Activated T-helper 17 cell treated with anti-CD3 and anti-CD28 coated beads, Interleukin-2, amount 50 U/mL, for 72 hours (primary cell): ENCODE measurements around the gene HNF1A. TPM values are rescaled to one million over a fixed set of nuclear protein-coding genes. Genes with fewer than 3 reads are reported as not detected.
"Not testable (repeated sequence)": the region's sequence is repeated elsewhere in the genome, so short reads cannot be mapped to it uniquely, and the experiment has no call there.

ENCODE experiments used
- ATAC-seq: fragments of 150-1000 bp; cut with Tn5 transposase; replicated peaks from 2 replicates; pipeline ENCODE4 v1.10.0; 2021; ENCODE audit warnings: mild to moderate bottlenecking, moderate library complexity
- H3K27ac Mint-ChIP-seq: one replicate; pipeline ENCODE4 v1.8.0; 2022; ENCODE audit warnings: mixed read lengths
- H3K27me3 Mint-ChIP-seq: one replicate; pipeline ENCODE4 v1.8.0; 2022; ENCODE audit warnings: mixed read lengths
- H3K36me3 Mint-ChIP-seq: one replicate; pipeline ENCODE4 v1.8.0; 2022; ENCODE audit warnings: low read depth, mild to moderate bottlenecking, mixed read lengths
- H3K4me1 Mint-ChIP-seq: one replicate; pipeline ENCODE4 v1.8.0; 2022; ENCODE audit warnings: mixed read lengths
- H3K4me3 Mint-ChIP-seq: one replicate; pipeline ENCODE4 v1.8.0; 2022; ENCODE audit warnings: mild to moderate bottlenecking, mixed read lengths
- H3K9me3 Mint-ChIP-seq: one replicate; pipeline ENCODE4 v1.8.0; 2022; ENCODE audit warnings: mixed read lengths
- total RNA-seq, 2 donors: library from RNA; stranded (reverse); gene quantifications; one replicate each; pipeline ENCODE4 v1.2.3, GENCODE V29; 2022

The HNF1A gene
- total RNA-seq, 2 donors from 2014 or later, result not detected

DNA sequence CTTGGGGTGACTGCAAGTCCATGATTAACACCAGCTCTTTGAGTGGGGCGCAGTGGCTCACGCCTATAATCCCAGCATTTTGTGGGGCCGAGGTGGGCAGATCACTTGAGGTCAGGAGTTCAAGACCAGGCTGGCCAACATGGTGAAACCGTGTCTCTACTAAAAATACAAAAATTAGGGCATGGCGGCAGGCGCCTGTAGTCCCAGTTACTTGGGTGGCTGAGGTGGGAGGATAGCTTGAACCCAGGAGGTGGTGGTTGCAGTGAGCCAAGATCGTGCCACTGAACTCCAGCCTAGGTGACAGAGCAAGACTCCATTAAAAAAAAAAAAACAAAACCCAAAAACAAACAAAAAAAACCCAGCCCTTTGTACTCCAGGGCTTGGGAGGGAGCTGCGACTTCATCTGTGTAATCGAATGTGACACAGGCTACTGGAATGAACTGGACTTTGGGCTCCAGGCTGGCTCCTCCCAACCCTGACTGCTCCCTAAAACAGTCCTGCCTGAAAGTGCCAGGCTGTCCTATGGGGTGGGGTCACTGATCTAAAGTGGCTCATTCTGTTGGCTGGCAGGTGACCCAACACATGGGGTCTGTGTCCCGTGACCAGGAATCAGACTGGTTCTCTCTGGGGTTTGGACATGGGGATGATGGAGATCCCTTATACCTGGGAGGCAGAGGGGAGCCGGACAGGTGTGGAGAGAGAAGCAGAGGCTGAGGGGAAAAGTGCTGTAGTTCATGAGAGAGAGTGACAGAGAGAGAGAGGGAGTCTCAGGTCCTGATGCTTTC lies 47.3 kb downstream of the HNF1A start:
- ATAC-seq, result no peak
- H3K27me3 Mint-ChIP-seq, result no peaks in the 10 kb centered on the region
- H3K9me3 Mint-ChIP-seq, result no peaks in the 10 kb centered on the region
- peaks cover 30% of the 10 kb centered on the region for H3K36me3 Mint-ChIP-seq
- H3K4me3 Mint-ChIP-seq, result no peak overlapping the region
- H3K27ac Mint-ChIP-seq, result no peak overlapping the region
- no peaks in the 10 kb centered on the region for H3K4me1 Mint-ChIP-seq

DNA sequence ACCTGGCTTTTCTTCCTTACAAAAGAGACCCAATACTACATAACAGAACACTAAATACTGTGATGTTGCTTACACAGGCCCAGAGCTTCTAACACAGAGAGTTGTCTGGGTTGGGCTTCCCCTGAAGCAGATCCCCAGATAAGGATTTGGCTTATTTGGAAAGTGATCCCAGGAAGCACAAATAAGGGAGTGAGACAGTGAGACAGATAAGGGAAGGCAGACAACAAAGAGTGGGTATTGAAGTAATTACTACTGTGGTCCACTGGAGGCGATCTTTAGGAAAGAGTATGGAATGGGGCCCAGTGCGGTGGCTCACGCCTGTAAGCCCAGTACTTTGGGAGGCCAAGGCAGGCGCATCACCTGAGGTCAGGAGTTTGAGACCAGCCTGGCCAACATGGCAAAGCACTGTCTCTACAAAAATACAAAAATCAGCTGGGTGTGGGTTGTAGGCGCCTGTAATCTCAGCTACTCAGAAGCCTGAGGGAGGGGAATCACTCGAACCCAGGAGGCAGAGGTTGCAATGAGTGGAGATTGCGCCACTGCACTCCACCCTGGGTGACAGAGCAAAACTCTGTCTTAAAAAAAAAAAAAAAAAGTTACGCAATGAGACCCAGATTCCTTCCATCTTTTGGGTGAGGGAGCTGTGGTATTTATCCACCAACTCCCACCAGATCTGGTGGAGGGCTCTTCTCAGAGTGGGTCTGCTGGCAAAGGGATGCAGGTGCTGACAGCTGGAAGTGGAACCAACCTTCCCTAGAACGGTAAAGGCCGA lies 48.1 kb downstream of the HNF1A start:
- Mint-ChIP-seq H3K27ac (no peak overlapping the region), H3K9me3 (no peaks in the 10 kb centered on the region), H3K27me3 (no peaks in the 10 kb centered on the region), H3K36me3 (peaks cover 33% of the 10 kb centered on the region), H3K4me1 (no peaks in the 10 kb centered on the region), H3K4me3 (no peak overlapping the region)
- no peak for ATAC-seq

DNA sequence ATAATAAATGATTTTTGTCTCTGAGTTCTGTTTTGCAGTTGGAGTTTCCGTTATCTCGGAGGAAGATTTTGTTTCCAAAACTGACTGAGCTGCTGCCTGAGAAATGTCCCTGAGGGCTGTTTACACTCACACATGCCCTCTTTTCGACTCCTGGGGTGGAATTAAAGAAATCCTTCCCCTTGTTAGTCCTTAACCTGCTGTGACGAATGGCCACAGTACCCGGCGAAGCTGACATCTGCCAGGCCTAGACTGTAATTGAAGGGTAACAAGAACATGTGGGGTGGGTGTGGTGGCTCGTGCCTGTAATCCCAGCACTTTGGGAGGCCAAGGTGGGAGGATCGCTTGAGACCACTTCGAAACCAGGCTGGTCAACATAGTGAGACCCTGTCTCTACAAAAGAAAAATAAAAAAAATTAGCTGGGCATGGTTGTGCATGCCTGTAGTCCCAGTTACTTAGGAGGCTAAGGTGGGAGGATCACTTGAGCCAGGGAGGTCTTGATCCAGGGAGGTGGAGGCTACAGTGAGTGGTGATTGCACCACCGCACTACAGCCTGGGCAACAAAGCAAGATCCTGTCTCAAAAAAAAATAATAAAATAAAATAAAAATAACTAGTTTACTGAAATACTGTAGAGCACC lies 52.4 kb downstream of the HNF1A start:
- H3K4me3 Mint-ChIP-seq, result no peak overlapping the region

DNA sequence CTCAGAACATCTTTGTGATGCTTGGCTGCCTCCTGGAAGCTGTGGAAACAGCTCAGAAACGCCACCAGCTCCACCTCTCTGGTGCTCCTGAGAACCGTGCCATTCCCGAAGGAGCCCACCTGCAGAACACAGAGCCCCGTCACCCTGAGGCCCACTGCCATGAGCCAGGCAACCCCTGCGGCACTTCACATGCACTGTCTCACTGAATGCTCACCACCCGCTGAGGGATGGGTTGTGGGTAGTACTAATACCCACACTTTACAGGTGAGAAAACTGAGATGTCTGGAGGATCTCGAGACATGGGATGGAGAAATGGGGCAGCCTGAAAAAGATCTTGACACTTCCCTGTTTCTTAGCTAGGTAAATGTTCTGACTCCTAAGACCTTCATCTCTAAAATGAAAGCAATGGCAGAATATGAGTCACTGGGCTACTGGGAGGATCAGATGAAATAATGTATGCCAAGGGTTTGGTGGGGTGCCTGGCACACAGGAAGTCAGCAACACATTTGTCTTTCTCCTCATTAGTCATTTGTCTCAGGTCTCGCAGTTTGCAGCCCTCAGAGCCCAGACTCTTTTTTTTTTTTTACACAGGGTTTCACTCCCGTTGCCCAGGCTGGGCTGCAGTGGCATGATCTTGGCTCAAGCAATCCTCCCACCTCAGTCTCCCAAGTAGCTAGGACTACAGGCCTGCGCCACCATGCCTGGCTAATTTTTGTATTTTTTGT lies 55.4 kb downstream of the HNF1A start:
- H3K4me3 Mint-ChIP-seq, result peak overlapping the region; percentile 76
- H3K9me3 Mint-ChIP-seq, result no peaks in the 10 kb centered on the region
- peak overlapping the region; percentile 86 for H3K27ac Mint-ChIP-seq
- ATAC-seq, result peak; percentile 85
- H3K27me3 Mint-ChIP-seq, result no peaks in the 10 kb centered on the region
- H3K36me3 Mint-ChIP-seq, result peaks cover 7% of the 10 kb centered on the region
- H3K4me1 Mint-ChIP-seq, result peaks cover 26% of the 10 kb centered on the region

More for the DNA sequence above, 52.4 kb downstream of the HNF1A start:
- peaks cover 18% of the 10 kb centered on the region for H3K36me3 Mint-ChIP-seq
- peaks cover 21% of the 10 kb centered on the region for H3K4me1 Mint-ChIP-seq
- ATAC-seq, result no peak
- no peaks in the 10 kb centered on the region for H3K9me3 Mint-ChIP-seq
- H3K27me3 Mint-ChIP-seq, result no peaks in the 10 kb centered on the region
- no peak overlapping the region for H3K27ac Mint-ChIP-seq

DNA sequence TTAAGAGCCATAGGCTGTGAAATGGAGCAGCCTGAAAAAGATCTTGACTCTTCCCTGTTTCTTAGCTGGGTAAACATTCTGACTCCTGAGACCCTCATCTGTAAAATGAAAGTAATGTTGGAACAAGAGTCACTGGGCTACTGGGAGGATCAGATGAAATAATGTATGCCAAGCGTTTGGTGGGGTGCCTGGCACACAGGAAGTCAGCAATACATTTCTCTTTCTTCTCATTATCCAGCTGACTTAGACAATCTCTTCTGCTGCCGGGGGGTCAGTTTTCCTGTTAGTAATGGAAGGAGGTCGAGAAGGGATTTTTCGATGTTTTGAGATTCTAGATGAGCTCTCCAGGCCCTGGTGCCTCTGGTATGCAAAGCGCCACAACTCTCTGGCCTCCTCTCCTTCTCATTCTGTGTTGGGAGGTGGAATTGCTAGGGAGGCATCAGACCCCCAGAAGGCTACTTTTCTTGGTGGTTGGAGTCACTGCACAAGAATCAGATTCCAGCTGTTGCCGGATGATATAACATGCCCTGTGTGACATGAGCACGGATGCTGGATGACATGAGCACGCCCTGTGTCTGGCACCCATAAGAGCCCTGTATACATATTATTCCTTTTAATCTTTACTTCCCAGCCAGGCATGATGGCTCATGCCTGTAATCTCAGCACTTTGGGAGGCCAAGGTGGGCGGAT lies 56.4 kb downstream of the HNF1A start:
- peak overlapping the region; percentile 86 for H3K27ac Mint-ChIP-seq
- peaks cover 33% of the 10 kb centered on the region for H3K4me1 Mint-ChIP-seq
- no peaks in the 10 kb centered on the region for H3K27me3 Mint-ChIP-seq
- H3K4me3 Mint-ChIP-seq, result peak overlapping the region; percentile 76
- H3K9me3 Mint-ChIP-seq, result no peaks in the 10 kb centered on the region
- no peak for ATAC-seq
- H3K36me3 Mint-ChIP-seq, result peaks cover 7% of the 10 kb centered on the region

DNA sequence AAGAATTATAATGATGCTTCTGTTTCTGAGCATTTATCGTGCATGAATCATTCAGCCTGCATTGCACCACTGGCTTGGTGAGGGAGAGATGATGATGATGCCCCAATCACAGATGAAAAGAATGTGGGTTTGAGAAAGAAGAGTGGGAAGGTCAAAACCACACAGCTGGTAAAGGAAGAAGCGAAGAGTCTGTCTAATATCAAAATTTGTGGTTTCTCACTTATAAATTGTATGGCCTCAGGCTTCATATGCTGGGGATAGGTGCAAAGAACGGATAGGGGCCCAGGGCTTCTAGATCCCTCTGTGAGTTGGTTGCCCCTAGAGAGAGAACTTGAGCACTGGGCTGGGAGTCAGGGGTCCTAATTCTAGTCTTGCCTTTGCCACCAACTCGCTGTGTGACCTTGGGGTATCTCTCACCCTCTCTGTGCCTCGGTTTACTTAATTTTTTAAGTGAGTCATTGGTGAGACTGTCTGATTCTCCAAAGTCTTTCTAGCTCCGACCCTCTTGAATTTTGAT lies 58.5 kb downstream of the HNF1A start:
- H3K4me1 Mint-ChIP-seq, result peaks cover 34% of the 10 kb centered on the region
- peak; percentile 71 for ATAC-seq
- H3K4me3 Mint-ChIP-seq, result peak overlapping the region; percentile 74
- no peaks in the 10 kb centered on the region for H3K36me3 Mint-ChIP-seq
- H3K9me3 Mint-ChIP-seq, result no peaks in the 10 kb centered on the region
- H3K27ac Mint-ChIP-seq, result peak overlapping the region; percentile 18
- H3K27me3 Mint-ChIP-seq, result no peaks in the 10 kb centered on the region

DNA sequence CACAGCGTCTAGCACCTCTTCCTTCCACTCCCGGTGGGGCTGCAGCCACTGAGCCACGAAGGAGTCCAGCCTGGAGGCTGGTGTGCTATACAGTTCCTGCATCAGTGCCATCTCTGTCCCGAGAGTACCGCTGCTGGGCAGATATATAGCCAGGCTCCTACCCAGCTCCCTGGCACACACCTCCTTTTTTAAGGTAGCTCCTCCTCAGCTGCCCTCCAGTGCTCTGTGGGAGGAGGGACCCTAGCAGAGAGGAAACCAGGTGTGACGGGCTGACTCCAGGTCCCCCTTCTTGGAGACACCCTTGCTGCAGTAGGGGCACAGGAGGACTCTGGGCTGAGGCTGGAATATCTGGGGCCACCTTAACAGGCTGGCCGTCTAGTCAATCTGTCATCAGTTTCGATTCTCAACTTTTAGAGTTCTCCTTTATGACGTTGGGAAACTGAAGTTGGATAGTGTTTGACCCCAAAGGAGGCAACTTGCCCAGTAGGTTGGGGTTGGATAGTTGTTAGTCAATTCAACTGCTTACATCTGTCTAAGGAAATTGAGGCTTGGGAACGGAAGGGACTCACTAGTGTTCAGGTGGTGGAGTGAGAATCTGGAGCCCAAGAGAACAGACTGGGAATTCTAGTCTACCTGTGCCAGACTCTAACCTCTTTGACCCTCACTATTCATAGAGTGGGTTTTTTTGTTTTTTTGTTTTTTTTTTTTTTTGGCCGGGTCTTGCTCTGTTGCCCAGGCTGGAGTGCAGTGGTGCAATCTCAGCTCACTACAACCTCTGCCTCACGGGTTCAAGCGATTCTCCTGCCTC lies 60.7 kb downstream of the HNF1A start, which contains the start of gene OASL:
TSS of gene OASL (minus strand) at position 386 of the 808 bp plus-strand sequence. CDS start at position 111, 275 bp downstream.
- H3K27ac Mint-ChIP-seq, result peak within 1 kb of the TSS; percentile 51
- ATAC-seq, result peak; percentile 59
- H3K9me3 Mint-ChIP-seq, result no peaks in the 10 kb centered on the region
- H3K4me3 Mint-ChIP-seq, result peak within 1 kb of the TSS; percentile 74
- no peaks in the 10 kb centered on the region for H3K36me3 Mint-ChIP-seq
- peaks cover 6% of the 10 kb centered on the region for H3K27me3 Mint-ChIP-seq
- peaks cover 23% of the 10 kb centered on the region for H3K4me1 Mint-ChIP-seq

DNA sequence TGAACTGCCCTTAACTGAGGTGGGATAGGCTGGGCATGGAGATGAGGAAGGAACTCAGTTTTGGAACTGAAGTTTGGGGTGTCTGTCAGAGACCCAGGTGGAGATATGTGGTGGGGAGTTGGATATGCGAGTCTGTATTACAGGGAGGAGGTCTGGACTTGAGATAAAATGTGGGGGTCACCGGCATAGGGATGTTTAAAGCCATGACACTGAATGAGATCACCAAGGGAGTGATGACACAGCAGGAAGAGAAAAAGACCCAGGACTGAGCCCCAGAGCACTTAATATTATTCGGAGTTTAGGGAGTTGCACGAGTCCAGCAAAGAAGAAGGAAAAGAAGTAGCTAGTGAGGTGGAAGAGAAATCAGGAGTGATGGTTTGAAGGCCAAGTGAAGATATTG lies 64.7 kb downstream of the HNF1A start:
- ATAC-seq, result no peak
- Mint-ChIP-seq H3K9me3 (no peaks in the 10 kb centered on the region), H3K27ac (no peak overlapping the region), H3K27me3 (peaks cover 6% of the 10 kb centered on the region), H3K4me3 (no peak overlapping the region), H3K4me1 (peaks cover 24% of the 10 kb centered on the region), H3K36me3 (no peaks in the 10 kb centered on the region)

DNA sequence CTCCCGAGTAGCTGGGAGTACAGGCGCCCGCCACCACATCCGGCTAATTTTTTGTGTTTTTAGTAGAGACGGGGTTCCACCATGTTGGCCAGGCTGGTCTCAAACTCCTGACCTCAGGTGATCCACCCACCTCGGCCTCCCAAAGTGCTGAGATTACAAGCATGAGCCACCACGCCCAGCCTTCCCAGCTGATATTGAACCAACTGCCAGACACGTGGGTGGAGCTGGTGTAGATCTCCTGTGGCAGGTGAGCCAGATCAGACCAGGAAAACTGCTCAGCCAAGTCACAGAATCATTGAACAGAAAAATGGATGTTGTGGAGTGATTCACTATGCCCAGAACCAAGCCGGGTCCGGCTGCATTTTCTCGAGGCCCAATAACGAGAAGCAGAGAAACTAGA lies 69.1 kb downstream of the HNF1A start:
- not testable (repeated sequence) for H3K36me3 Mint-ChIP-seq, H3K4me3 Mint-ChIP-seq, H3K27me3 Mint-ChIP-seq, ATAC-seq, H3K9me3 Mint-ChIP-seq, H3K27ac Mint-ChIP-seq
- peaks cover 11% of the 10 kb centered on the region for H3K4me1 Mint-ChIP-seq

DNA sequence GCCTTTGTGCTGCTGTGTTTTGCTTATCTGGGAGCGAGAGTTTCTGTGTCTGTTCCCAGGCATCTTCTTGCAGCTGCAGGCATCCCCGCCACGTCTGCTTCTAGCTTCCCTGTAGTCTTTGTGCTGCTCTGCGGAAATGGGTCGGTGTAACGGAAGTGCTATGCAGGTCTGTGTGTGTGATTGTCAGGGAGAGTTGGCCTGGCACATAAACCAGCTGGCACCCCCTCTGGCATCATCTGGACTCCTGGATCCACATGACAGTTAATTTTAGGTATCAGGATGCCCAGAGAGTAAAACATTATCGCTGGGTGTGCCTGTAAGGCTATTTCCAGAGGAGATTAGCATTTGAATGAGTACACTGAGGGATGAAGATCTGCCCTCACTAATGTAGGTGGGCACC lies 70.1 kb downstream of the HNF1A start:
- Mint-ChIP-seq H3K36me3 (no peaks in the 10 kb centered on the region), H3K9me3 (no peaks in the 10 kb centered on the region), H3K4me1 (peaks cover 11% of the 10 kb centered on the region), H3K4me3 (peak overlapping the region; percentile 48), H3K27ac (no peak overlapping the region), H3K27me3 (no peaks in the 10 kb centered on the region)
- ATAC-seq, result no peak

DNA sequence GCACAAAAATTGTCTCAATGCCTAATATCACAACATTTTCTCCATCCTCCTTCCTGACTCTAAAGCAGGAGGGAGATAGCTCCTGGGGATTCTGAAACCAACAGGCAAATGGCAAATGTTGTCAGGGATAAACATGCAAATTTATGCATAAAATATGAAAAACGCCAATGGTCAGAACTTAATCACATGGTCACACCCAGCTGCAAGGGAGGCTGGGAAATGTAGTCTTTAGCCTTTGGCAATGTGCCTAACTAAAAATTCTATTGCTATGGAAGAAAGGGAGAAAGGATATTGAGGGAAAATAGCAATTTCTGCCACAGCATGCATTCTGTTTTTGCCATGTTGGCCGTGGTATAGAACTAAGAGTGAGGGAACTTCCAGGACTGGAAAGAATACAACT lies 72.4 kb downstream of the HNF1A start:
- Mint-ChIP-seq H3K4me1 (no peaks in the 10 kb centered on the region), H3K27ac (no peak overlapping the region), H3K9me3 (no peaks in the 10 kb centered on the region), H3K36me3 (no peaks in the 10 kb centered on the region), H3K4me3 (no peak overlapping the region), H3K27me3 (no peaks in the 10 kb centered on the region)
- ATAC-seq, result no peak
